Peyer's patch (tissue), 4 donors: ENCODE measurements around the gene TSPAN31.

Experiments used
- POLR2A ChIP-seq, 2 donors: fragments of 450-650 bp; IDR thresholded peaks; one replicate each; pipeline ENCODE4 v1.5.1; 2017; ENCODE audit warnings: antibody characterized with exemption in 2 of 2, mild to moderate bottlenecking in 2 of 2, moderate library complexity in 2 of 2
- TF ChIP-seq, protein P1 (sequence below), 6 experiments: fragments of 450-650 bp in 4 of 6; fragments of 200-600 bp in 2 of 6; sonication (generic) in 1 of 6; IDR thresholded peaks; one replicate each; pipeline ENCODE4 v1.5.1; 2017 to 2019; ENCODE audit warnings: antibody characterized with exemption in 6 of 6, mild to moderate bottlenecking in 3 of 6, moderate library complexity in 1 of 6

DNA sequence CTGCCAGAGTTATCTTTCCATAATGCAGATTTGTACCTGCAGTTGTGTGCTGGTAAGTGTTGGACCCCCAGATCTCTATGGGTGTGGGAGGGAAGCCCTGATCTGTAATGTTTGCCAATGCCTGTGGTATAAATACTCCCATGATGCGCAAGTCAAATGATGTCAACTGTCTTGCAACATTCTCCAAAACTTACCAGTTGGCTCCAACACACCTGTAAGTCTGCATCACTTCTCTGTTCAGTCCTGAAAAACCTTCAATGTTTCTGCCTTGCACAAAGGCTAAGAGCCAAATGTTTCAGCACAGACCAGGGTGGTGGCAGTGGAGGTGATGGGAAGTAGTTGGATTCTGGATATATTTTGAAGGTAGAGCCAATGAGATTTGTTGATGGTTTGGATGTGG is 47.8 kb upstream of the TSPAN31 start:
- no peak for TF ChIP-seq POLR2A (IDR thresholded peaks at IDR 0.05)
- TF ChIP-seq, protein P1, sequence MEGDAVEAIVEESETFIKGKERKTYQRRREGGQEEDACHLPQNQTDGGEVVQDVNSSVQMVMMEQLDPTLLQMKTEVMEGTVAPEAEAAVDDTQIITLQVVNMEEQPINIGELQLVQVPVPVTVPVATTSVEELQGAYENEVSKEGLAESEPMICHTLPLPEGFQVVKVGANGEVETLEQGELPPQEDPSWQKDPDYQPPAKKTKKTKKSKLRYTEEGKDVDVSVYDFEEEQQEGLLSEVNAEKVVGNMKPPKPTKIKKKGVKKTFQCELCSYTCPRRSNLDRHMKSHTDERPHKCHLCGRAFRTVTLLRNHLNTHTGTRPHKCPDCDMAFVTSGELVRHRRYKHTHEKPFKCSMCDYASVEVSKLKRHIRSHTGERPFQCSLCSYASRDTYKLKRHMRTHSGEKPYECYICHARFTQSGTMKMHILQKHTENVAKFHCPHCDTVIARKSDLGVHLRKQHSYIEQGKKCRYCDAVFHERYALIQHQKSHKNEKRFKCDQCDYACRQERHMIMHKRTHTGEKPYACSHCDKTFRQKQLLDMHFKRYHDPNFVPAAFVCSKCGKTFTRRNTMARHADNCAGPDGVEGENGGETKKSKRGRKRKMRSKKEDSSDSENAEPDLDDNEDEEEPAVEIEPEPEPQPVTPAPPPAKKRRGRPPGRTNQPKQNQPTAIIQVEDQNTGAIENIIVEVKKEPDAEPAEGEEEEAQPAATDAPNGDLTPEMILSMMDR (IDR thresholded peaks at IDR 0.05): no peak
